Measurements from ENCODE around the gene LYPD6. TPM values are rescaled to one million over a fixed set of nuclear protein-coding genes. Genes with fewer than 3 reads are reported as not detected.
"Not testable (repeated sequence)": the region's sequence is repeated elsewhere in the genome, so short reads cannot be mapped to it uniquely, and the experiment has no call there.

LYPD6 gene
- total RNA-seq, 1 donor from 2014 or later: not detected

GRCh38 chr2:149488706-149489440 lies 158.5 kb downstream of the LYPD6 start:
- no peaks in the 10 kb centered on the region for H3K4me1 Mint-ChIP-seq
- TF ChIP-seq CTCF (IDR thresholded peaks at IDR 0.05): no peak
- H3K36me3 Mint-ChIP-seq (ENCODE audit: low read depth): no peaks in the 10 kb centered on the region
- ATAC-seq (ENCODE audit: low read depth) (no peak), DNase-seq (no peak)
- no peak overlapping the region for H3K27ac Mint-ChIP-seq
- no peak overlapping the region for H3K4me3 Mint-ChIP-seq
- ChIA-PET POLR2A (no interaction called here), CTCF (no interaction called here)
- H3K27me3 Mint-ChIP-seq: peaks cover 3% of the 10 kb centered on the region
- no peaks in the 10 kb centered on the region for H3K9me3 Mint-ChIP-seq
- intact Hi-C loops (cut with micrococcal nuclease): no loop called here

- H3K27me3 Mint-ChIP-seq: peaks cover 3% of the 10 kb centered on the region
- H3K9me3 Mint-ChIP-seq: no peaks in the 10 kb centered on the region
- no peak overlapping the region for H3K27ac Mint-ChIP-seq
- ChIA-PET CTCF (no interaction called here), POLR2A (no interaction called here)
- TF ChIP-seq CTCF (IDR thresholded peaks at IDR 0.05): no peak
- H3K4me1 Mint-ChIP-seq: no peaks in the 10 kb centered on the region
- intact Hi-C loops (cut with micrococcal nuclease): no loop called here
- no peak for DNase-seq
- H3K36me3 Mint-ChIP-seq (ENCODE audit: low read depth): no peaks in the 10 kb centered on the region
- no peak for ATAC-seq (ENCODE audit: low read depth)
- no peak overlapping the region for H3K4me3 Mint-ChIP-seq
These were observed 159.1 kb downstream of the LYPD6 start for GRCh38 chr2:149489452-149489851.

GRCh38 chr2:149490296-149490695 lies 159.9 kb downstream of the LYPD6 start:
- POLR2A ChIA-PET: no interaction called here
- peaks cover 3% of the 10 kb centered on the region for H3K27me3 Mint-ChIP-seq

GRCh38 chr2:149492923-149493322 lies 162.5 kb downstream of the LYPD6 start:
- intact Hi-C loops (cut with micrococcal nuclease): no loop called here
- peaks cover 6% of the 10 kb centered on the region for H3K9me3 Mint-ChIP-seq
- ChIA-PET POLR2A (no interaction called here), CTCF (no interaction called here)
- no peaks in the 10 kb centered on the region for H3K36me3 Mint-ChIP-seq (ENCODE audit: low read depth)
- ATAC-seq (ENCODE audit: low read depth) (no peak), DNase-seq (no peak)
- no peak overlapping the region for H3K27ac Mint-ChIP-seq
- no peaks in the 10 kb centered on the region for H3K4me1 Mint-ChIP-seq
- TF ChIP-seq CTCF (IDR thresholded peaks at IDR 0.05): no peak
- H3K4me3 Mint-ChIP-seq: no peak overlapping the region
- H3K27me3 Mint-ChIP-seq: no peaks in the 10 kb centered on the region

More at GRCh38 chr2:149490296-149490695, 159.9 kb downstream of the LYPD6 start:
- DNase-seq (no peak), ATAC-seq (ENCODE audit: low read depth) (no peak)
- Mint-ChIP-seq H3K4me1 (no peaks in the 10 kb centered on the region), H3K27ac (no peak overlapping the region), H3K4me3 (no peak overlapping the region), H3K36me3 (ENCODE audit: low read depth) (no peaks in the 10 kb centered on the region), H3K9me3 (no peaks in the 10 kb centered on the region)
- CTCF ChIA-PET: no interaction called here
- intact Hi-C loops (cut with micrococcal nuclease): no loop called here
- no peak for TF ChIP-seq CTCF (IDR thresholded peaks at IDR 0.05)

- H3K4me3 Mint-ChIP-seq; H3K27ac Mint-ChIP-seq; intact Hi-C loops (cut with micrococcal nuclease); DNase-seq; ATAC-seq (ENCODE audit: low read depth); H3K9me3 Mint-ChIP-seq; H3K27me3 Mint-ChIP-seq; H3K4me1 Mint-ChIP-seq; POLR2A ChIA-PET; CTCF ChIA-PET; H3K36me3 Mint-ChIP-seq (ENCODE audit: low read depth): not testable (repeated sequence)
These were observed 168.8 kb downstream of the LYPD6 start for GRCh38 chr2:149499204-149499603.

- POLR2A ChIA-PET; CTCF ChIA-PET; H3K4me3 Mint-ChIP-seq; H3K27ac Mint-ChIP-seq; intact Hi-C loops (cut with micrococcal nuclease); H3K9me3 Mint-ChIP-seq; H3K36me3 Mint-ChIP-seq (ENCODE audit: low read depth); H3K4me1 Mint-ChIP-seq; ATAC-seq (ENCODE audit: low read depth); DNase-seq: not testable (repeated sequence)
- H3K27me3 Mint-ChIP-seq: peaks cover 16% of the 10 kb centered on the region
These were observed 176.4 kb downstream of the LYPD6 start for GRCh38 chr2:149506808-149507207.

Data from activated B cell treated with CpG ODN at 0.5 μM for 24 hours (primary cell).